Hematopoietic multipotent progenitor cell treated with erythropoietin and hydrocortisone succinate and interleukin-3 and kit ligand, for 8 days (in vitro differentiated cells): Measurements from ENCODE around the gene KRT20.
"Not testable (repeated sequence)": the region's sequence is repeated elsewhere in the genome, so short reads cannot be mapped to it uniquely, and the experiment has no call there.

Experiments
- DNase-seq: peaks from one replicate; pipeline ENCODE4 v3.0.0-alpha.2; 2015

Gene KRT20

GRCh38 chr17:40884708-40885512 is at the start of gene KRT20:
Gene KRT20, minus strand, starts transcription at chr17:40885242. Its CDS starts 57 bp downstream, at chr17:40885185.
- no peak for DNase-seq

GRCh38 chr17:40932608-40933007 is 47.6 kb upstream of the KRT20 start:
- DNase-seq, result no peak

- DNase-seq, result peak; percentile 6
Observed at GRCh38 chr17:40931311-40931710, 46.3 kb upstream of the KRT20 start.

- no peak for DNase-seq
Observed at GRCh38 chr17:40926341-40926740, 41.3 kb upstream of the KRT20 start.

GRCh38 chr17:40922239-40922638 is 37.2 kb upstream of the KRT20 start:
- DNase-seq, result no peak

GRCh38 chr17:40921026-40921425 is 36.0 kb upstream of the KRT20 start:
- DNase-seq, result no peak

- DNase-seq, result not testable (repeated sequence)
Observed at GRCh38 chr17:40917116-40917515, 32.1 kb upstream of the KRT20 start.

- DNase-seq, result no peak
Observed at GRCh38 chr17:40916366-40916765, 31.3 kb upstream of the KRT20 start.

GRCh38 chr17:40915721-40916256 is 30.7 kb upstream of the KRT20 start:
- no peak for DNase-seq

- DNase-seq, result no peak
Observed at GRCh38 chr17:40915199-40915661, 30.2 kb upstream of the KRT20 start.

- DNase-seq, result no peak
Observed at GRCh38 chr17:40914075-40914855, 29.2 kb upstream of the KRT20 start.

- DNase-seq, result no peak
Observed at GRCh38 chr17:40912486-40913210, 27.6 kb upstream of the KRT20 start.

- no peak for DNase-seq
Observed at GRCh38 chr17:40910441-40910841, 25.4 kb upstream of the KRT20 start.

- no peak for DNase-seq
Observed at GRCh38 chr17:40909755-40910154, 24.7 kb upstream of the KRT20 start.

GRCh38 chr17:40909351-40909750 is 24.3 kb upstream of the KRT20 start:
- DNase-seq, result peak; percentile 79

- no peak for DNase-seq
Observed at GRCh38 chr17:40906613-40907012, 21.6 kb upstream of the KRT20 start.

GRCh38 chr17:40905370-40905769 is 20.3 kb upstream of the KRT20 start:
- no peak for DNase-seq

- no peak for DNase-seq
Observed at GRCh38 chr17:40903129-40903847, 18.2 kb upstream of the KRT20 start.

GRCh38 chr17:40902498-40902897 is 17.5 kb upstream of the KRT20 start:
- no peak for DNase-seq

GRCh38 chr17:40901981-40902474 is 17.0 kb upstream of the KRT20 start:
- no peak for DNase-seq

- DNase-seq, result no peak
Observed at GRCh38 chr17:40900809-40901356, 15.8 kb upstream of the KRT20 start.

GRCh38 chr17:40896916-40897455 is 11.9 kb upstream of the KRT20 start:
- DNase-seq, result no peak
